Thyroid gland (tissue), 4 donors: ENCODE results near the gene CLDN4. TPM values are rescaled to one million over a fixed set of nuclear protein-coding genes. Genes with fewer than 3 reads are reported as not detected.

Source experiments
- DNase-seq, 2 donors: peaks; one replicate each; pipeline ENCODE4 v3.0.0-alpha.2; 2019
- H3K27ac ChIP-seq, 3 donors: fragments of 200-600 bp; sonication (generic); 1 replicate in 2 of 3; 2 replicates in 1 of 3; pipeline ENCODE4 v1.5.1; 2016 to 2019; ENCODE audit warnings: mild to moderate bottlenecking in 1 of 3, moderate library complexity in 1 of 3
- H3K27me3 ChIP-seq: fragments of 200-600 bp; sonication (generic); one replicate; pipeline ENCODE4 v1.5.1; 2019
- H3K36me3 ChIP-seq, 2 donors: fragments of 200-600 bp; sonication (generic); one replicate each; pipeline ENCODE4 v1.5.1; 2016 to 2019
- H3K4me1 ChIP-seq, 2 donors: fragments of 200-600 bp; sonication (generic); one replicate each; pipeline ENCODE4 v1.5.1; 2017 to 2019
- H3K4me3 ChIP-seq, 3 donors: fragments of 200-600 bp; sonication (generic); replicated peaks in 1 of 3; 1 replicate in 2 of 3; 2 replicates in 1 of 3; pipeline ENCODE4 v1.5.1; 2016; ENCODE audit warnings: mild to moderate bottlenecking in 1 of 3
- H3K9me3 ChIP-seq: fragments of 200-600 bp; sonication (generic); one replicate; pipeline ENCODE4 v1.5.1; 2017
- CTCF ChIP-seq, 6 experiments: fragments of 200-600 bp in 3 of 6; fragments of 450-650 bp in 3 of 6; sonication (generic) in 3 of 6; IDR thresholded peaks; one replicate each; pipeline ENCODE4 v1.5.1; 2016 to 2019; ENCODE audit warnings: antibody characterized with exemption in 6 of 6, mild to moderate bottlenecking in 2 of 6, inconsistent platforms in 1 of 6, moderate library complexity in 1 of 6
- POLR2A ChIP-seq, 2 donors: fragments of 450-650 bp; IDR thresholded peaks; one replicate each; pipeline ENCODE4 v1.6.1; 2017; ENCODE audit warnings: antibody characterized with exemption in 2 of 2, mild to moderate bottlenecking in 2 of 2, moderate library complexity in 1 of 2
- WGBS, 2 donors: methylation state at CpG; one replicate each; pipeline ENCODE4 v1.1.5; 2017; 5-methylcytosine and 5-hydroxymethylcytosine counted together
- intact Hi-C: fragments of 100-400 bp; cut with DNase I; formaldehyde crosslinking; loops from one replicate; pipeline ENCODE4 v1.15.1; 2023
- total RNA-seq, 4 donors: library from RNA; depleted of rRNA; stranded (reverse); fragments of >200 nt; gene quantifications; one replicate each; pipeline ENCODE4 v1.2.3, GENCODE V29; 2016

CLDN4 gene
- total RNA-seq, 4 donors from 2014 or later = 178 to 301 (median 196) TPM

GRCh38 chr7:73799282-73800141, 31.3 kb upstream of the CLDN4 start:
- intact Hi-C loops = no loop called here
- Histone ChIP-seq H3K4me1 (peaks cover 0 to 5% of the 10 kb centered on the region in 2 donors), H3K4me3 (no peak overlapping the region), H3K36me3 (no peaks in the 10 kb centered on the region), H3K27ac (no peak overlapping the region), H3K27me3 (no peaks in the 10 kb centered on the region), H3K9me3 (no peaks in the 10 kb centered on the region)
- WGBS, 2 donors = 74 to 77% methylated on average over 10 of the region's 10 CpGs
- no peak for TF ChIP-seq POLR2A (IDR thresholded peaks at IDR 0.05)
- no peak for TF ChIP-seq CTCF (IDR thresholded peaks at IDR 0.05)
- DNase-seq = no peak

- TF ChIP-seq CTCF (IDR thresholded peaks at IDR 0.05) (no peak), POLR2A (IDR thresholded peaks at IDR 0.05) (no peak)
These were observed 29.2 kb upstream of the CLDN4 start for GRCh38 chr7:73801577-73801976.

GRCh38 chr7:73802459-73802858, 28.3 kb upstream of the CLDN4 start:
- Histone ChIP-seq H3K4me1 (no peaks in the 10 kb centered on the region), H3K36me3 (no peaks in the 10 kb centered on the region), H3K27me3 (no peaks in the 10 kb centered on the region), H3K9me3 (no peaks in the 10 kb centered on the region), H3K4me3 (no peak overlapping the region), H3K27ac (no peak overlapping the region)
- no peak for DNase-seq
- WGBS, 2 donors = 86 to 92% methylated on average over 4 of the region's 4 CpGs
- TF ChIP-seq CTCF (IDR thresholded peaks at IDR 0.05) (no peak), POLR2A (IDR thresholded peaks at IDR 0.05) (no peak)
- intact Hi-C loops = no loop called here

More at GRCh38 chr7:73801577-73801976, 29.2 kb upstream of the CLDN4 start:
- Histone ChIP-seq H3K27ac (no peak overlapping the region), H3K4me3 (no peak overlapping the region), H3K27me3 (no peaks in the 10 kb centered on the region), H3K9me3 (no peaks in the 10 kb centered on the region), H3K36me3 (no peaks in the 10 kb centered on the region), H3K4me1 (peaks cover 0 to 5% of the 10 kb centered on the region in 2 donors)
- WGBS, 2 donors = 78 to 85% methylated on average over 1 of the region's 1 CpG
- intact Hi-C loops = no loop called here
- DNase-seq = no peak

GRCh38 chr7:73809467-73809951, 21.3 kb upstream of the CLDN4 start:
- H3K36me3 ChIP-seq = no peaks in the 10 kb centered on the region
- H3K27ac ChIP-seq = peak overlapping the region in 2 of 3 donors; percentile 58 to 70
- intact Hi-C loops = no loop called here
- no peaks in the 10 kb centered on the region for H3K9me3 ChIP-seq
- peaks cover 0 to 12% of the 10 kb centered on the region in 2 donors for H3K4me1 ChIP-seq
- no peak overlapping the region for H3K4me3 ChIP-seq
- no peaks in the 10 kb centered on the region for H3K27me3 ChIP-seq
- DNase-seq = peak; percentile 61 to 72
- WGBS, 2 donors = 75 to 78% methylated on average over 9 to 21 of the region's 21 CpGs
- TF ChIP-seq POLR2A (IDR thresholded peaks at IDR 0.05) (peak in 1 of 2 donors; percentile 28), CTCF (IDR thresholded peaks at IDR 0.05) (no peak)

- TF ChIP-seq CTCF (IDR thresholded peaks at IDR 0.05) (no peak), POLR2A (IDR thresholded peaks at IDR 0.05) (no peak)
- Histone ChIP-seq H3K4me1 (peaks cover 0 to 23% of the 10 kb centered on the region in 2 donors), H3K27ac (no peak overlapping the region), H3K36me3 (no peaks in the 10 kb centered on the region), H3K4me3 (no peak overlapping the region), H3K9me3 (no peaks in the 10 kb centered on the region), H3K27me3 (no peaks in the 10 kb centered on the region)
- no peak for DNase-seq
- intact Hi-C loops = loop anchor here (2.0 kb wide), 1 partner anchor 44 kb away; no protein-coding TSS in a partner anchor
- WGBS, 2 donors = 67 to 82% methylated on average over 3 of the region's 4 CpGs
These were observed 19.8 kb upstream of the CLDN4 start for GRCh38 chr7:73810998-73811360.
